A673 (cell line): Measurements from ENCODE around the gene CKAP2L. TPM values are rescaled to one million over a fixed set of nuclear protein-coding genes. Genes with fewer than 3 reads are reported as not detected.

ENCODE experiments used
- BruUV-seq: library from RNA; stranded (reverse); fragments of 400-500 nt; replicated peaks from 2 replicates; lab custom pipeline; 2021; lab: Mats Ljungman, UMichigan
- CTCF ChIA-PET: fragments of 300-600 bp; sonication (Branson Sonifier 250); formaldehyde crosslinking; loops from one replicate; lab custom pipeline; 2022; ENCODE audit warnings: antibody characterized with exemption; lab: Charles Lee
- POLR2A ChIA-PET: fragments of 300-600 bp; sonication (Branson Sonifier 250); formaldehyde crosslinking; loops from one replicate; lab custom pipeline; 2022; ENCODE audit warnings: antibody characterized with exemption; ENCODE audit not compliant: low non-redundant PET; lab: Charles Lee
- DNase-seq: peaks from one replicate; pipeline ENCODE4 v3.0.0-alpha.2; 2015; ENCODE audit warnings: low spot score
- H3K27ac ChIP-seq: fragments of 200-600 bp; sonication (generic); 2 replicates; pipeline ENCODE4 v1.5.1; 2016; ENCODE audit warnings: mixed run types, low read depth, mild to moderate bottlenecking, mixed read lengths, antibody characterized with exemption, low read length; ENCODE audit not compliant: poor library complexity, severe bottlenecking
- H3K27me3 ChIP-seq: fragments of 200-600 bp; sonication (generic); replicated peaks from 2 replicates; pipeline ENCODE4 v1.6.1; 2017; ENCODE audit warnings: mixed run types, low read depth, mild to moderate bottlenecking, mixed read lengths, antibody characterized with exemption, low read length; ENCODE audit not compliant: insufficient read depth, poor library complexity
- H3K36me3 ChIP-seq: fragments of 200-600 bp; sonication (generic); 2 replicates; pipeline ENCODE4 v1.6.1; 2016; ENCODE audit warnings: mixed run types, mild to moderate bottlenecking, mixed read lengths, antibody characterized with exemption, low read length; ENCODE audit not compliant: insufficient read depth, poor library complexity, severe bottlenecking
- H3K4me1 ChIP-seq: fragments of 200-600 bp; sonication (generic); 2 replicates; pipeline ENCODE4 v1.6.1; 2017; ENCODE audit warnings: mixed run types, mild to moderate bottlenecking, mixed read lengths, antibody characterized with exemption, low read length; ENCODE audit not compliant: insufficient read depth, poor library complexity, severe bottlenecking
- H3K4me3 ChIP-seq: fragments of 200-600 bp; sonication (generic); 2 replicates; pipeline ENCODE4 v1.5.1; 2016; ENCODE audit warnings: low read depth, mixed run types, mild to moderate bottlenecking, mixed read lengths, low read length; ENCODE audit not compliant: poor library complexity, severe bottlenecking
- H3K9me3 ChIP-seq: fragments of 200-600 bp; sonication (generic); 2 replicates; pipeline ENCODE4 v1.6.1; 2016; ENCODE audit warnings: mixed run types, low read depth, mild to moderate bottlenecking, mixed read lengths, antibody characterized with exemption, low read length; ENCODE audit not compliant: poor library complexity, severe bottlenecking
- CTCF ChIP-seq: fragments of 300-800, 200-600 bp; sonication (generic); conservative IDR thresholded peaks from 2 replicates; pipeline ENCODE4 v1.5.1; 2017; ENCODE audit warnings: low read depth, mild to moderate bottlenecking, antibody characterized with exemption, low read length, moderate library complexity, mixed read lengths
- EZH2 ChIP-seq: fragments of 200-600 bp; sonication (generic); IDR thresholded peaks from 2 replicates; pipeline ENCODE4 v1.6.1; 2017; ENCODE audit warnings: borderline replicate concordance, low read depth, mild to moderate bottlenecking, mixed read lengths, antibody characterized with exemption, low read length; ENCODE audit not compliant: poor library complexity, severe bottlenecking
- intact Hi-C: fragments of 100-400 bp; cut with micrococcal nuclease; formaldehyde crosslinking; loops from one replicate; pipeline ENCODE4 v1.10.0; 2022; ENCODE audit not compliant: unreplicated experiment
- total RNA-seq: library from RNA; stranded (reverse); gene quantifications from 2 replicates; pipeline ENCODE4 v1.2.3, GENCODE V29; 2021

Gene CKAP2L
- total RNA-seq, 1 experiment from 2014 or later = 49.6 TPM

GRCh38 chr2:112706170-112706664 is 58.2 kb downstream of the CKAP2L start:
- Histone ChIP-seq H3K27ac (no peak overlapping the region), H3K4me3 (no peak overlapping the region), H3K9me3 (no peaks in the 10 kb centered on the region), H3K36me3 (no peaks in the 10 kb centered on the region), H3K27me3 (no peaks in the 10 kb centered on the region), H3K4me1 (no peaks in the 10 kb centered on the region)
- POLR2A ChIA-PET = no interaction called here
- TF ChIP-seq CTCF (no peak), EZH2 (no peak)
- intact Hi-C loops = no loop called here
- DNase-seq = no peak
- BruUV-seq = no TSS peak
- CTCF ChIA-PET = no interaction called here

- Histone ChIP-seq H3K9me3 (no peaks in the 10 kb centered on the region), H3K4me3 (no peak overlapping the region), H3K27ac (no peak overlapping the region), H3K27me3 (no peaks in the 10 kb centered on the region), H3K4me1 (no peaks in the 10 kb centered on the region), H3K36me3 (no peaks in the 10 kb centered on the region)
- CTCF ChIA-PET = no interaction called here
- no peak for DNase-seq
- no TSS peak for BruUV-seq
- intact Hi-C loops = no loop called here
- TF ChIP-seq EZH2 (no peak), CTCF (no peak)
- POLR2A ChIA-PET = no interaction called here
These were observed 58.8 kb downstream of the CKAP2L start for GRCh38 chr2:112705575-112705974.

- POLR2A ChIA-PET = no interaction called here
- H3K36me3 ChIP-seq = no peaks in the 10 kb centered on the region
- no peak overlapping the region for H3K27ac ChIP-seq
- CTCF ChIA-PET = no interaction called here
- no peaks in the 10 kb centered on the region for H3K4me1 ChIP-seq
- H3K4me3 ChIP-seq = no peak overlapping the region
- no peak for DNase-seq
- H3K27me3 ChIP-seq = no peaks in the 10 kb centered on the region
- TF ChIP-seq CTCF = no peak
- TF ChIP-seq EZH2 = no peak
- intact Hi-C loops = no loop called here
- H3K9me3 ChIP-seq = no peaks in the 10 kb centered on the region
- BruUV-seq = no TSS peak
These were observed 60.7 kb downstream of the CKAP2L start for GRCh38 chr2:112703684-112704083.
